H1 (cell line): Measurements from ENCODE around the gene RGMB. TPM values are rescaled to one million over a fixed set of nuclear protein-coding genes. Genes with fewer than 3 reads are reported as not detected.
A peak's percentile ranks its signal among the peaks of the same experiment; 100 is the strongest.

Experiments
- CTCF ChIA-PET: fragments of 300-600 bp; sonication (Branson Sonifier 250); formaldehyde crosslinking; loops from one replicate; lab custom pipeline; 2021; ENCODE audit not compliant: partially characterized antibody; lab: Charles Lee
- POLR2A ChIA-PET: fragments of 300-600 bp; sonication (Branson Sonifier 250); formaldehyde crosslinking; loops from one replicate; lab custom pipeline; 2021; ENCODE audit warnings: inconsistent platforms; ENCODE audit not compliant: partially characterized antibody; lab: Charles Lee
- DNase-seq, 2 experiments: peaks; one replicate each; pipeline versions ENCODE4 v3.0.0 to v3.0.0-alpha.2; 2010 to 2022; ENCODE audit warnings: low spot score in 2 of 2, low read depth in 1 of 2, mixed read lengths in 1 of 2
- FAIRE-seq: peaks from 2 replicates; lab custom pipeline; 2011; peaks lifted over from hg19 to GRCh38; lab: Jason Lieb, UNC
- H2AFZ ChIP-seq: 2 replicates; pipeline ENCODE4 v1.8.1; 2012; ENCODE audit warnings: low read length, inconsistent platforms
- H2AK5ac ChIP-seq: 2 replicates; pipeline ENCODE4 v1.6.1; 2013; ENCODE audit warnings: low read depth, low read length
- H2BK120ac ChIP-seq: replicated peaks from 2 replicates; pipeline ENCODE3; 2013; ENCODE audit warnings: low read depth, low read length, inconsistent platforms
- H2BK12ac ChIP-seq: 2 replicates; pipeline ENCODE4 v1.6.1; 2013; ENCODE audit warnings: low read depth, low read length
- H2BK15ac ChIP-seq: 2 replicates; pipeline ENCODE4 v1.6.1; 2013; ENCODE audit warnings: low read length
- H2BK20ac ChIP-seq: 2 replicates; pipeline ENCODE4 v1.6.1; 2013; ENCODE audit warnings: low read length
- H2BK5ac ChIP-seq: 2 replicates; pipeline ENCODE4 v1.6.1; 2013; ENCODE audit warnings: low read depth, low read length
- H3K14ac ChIP-seq: 2 replicates; pipeline ENCODE4 v1.6.1; 2013; ENCODE audit warnings: inconsistent platforms; ENCODE audit not compliant: insufficient read length
- H3K18ac ChIP-seq: 2 replicates; pipeline ENCODE4 v1.6.1; 2013; ENCODE audit warnings: low read length; ENCODE audit errors: extremely low read depth
- H3K23ac ChIP-seq: 2 replicates; pipeline ENCODE4 v1.6.1; 2013; ENCODE audit warnings: inconsistent platforms; ENCODE audit not compliant: insufficient read length
- H3K23me2 ChIP-seq: 2 replicates; pipeline ENCODE4 v1.6.1; 2013; ENCODE audit warnings: low read depth, low read length
- H3K27ac ChIP-seq: 2 replicates; pipeline ENCODE4 v1.6.1; 2011; ENCODE audit warnings: low read depth, low read length, inconsistent platforms
- H3K27me3 ChIP-seq, 4 experiments: replicated peaks in 1 of 4; 1 replicate in 1 of 4; 2 replicates in 3 of 4; pipeline versions ENCODE4 v1.6.1 to v1.8.1; 2011 to 2013; ENCODE audit warnings: low read length in 3 of 4, mild to moderate bottlenecking in 3 of 4, inconsistent platforms in 2 of 4, mixed read lengths in 2 of 4, moderate library complexity in 1 of 4; ENCODE audit not compliant: control insufficient read depth in 3 of 4, insufficient read depth in 3 of 4; ENCODE audit errors: extremely low read depth in 1 of 4
- H3K36me3 ChIP-seq, 4 experiments: 2 replicates each; pipeline versions ENCODE4 v1.6.1 to v1.8.1; 2011 to 2013; ENCODE audit warnings: mild to moderate bottlenecking in 4 of 4, low read length in 3 of 4, moderate library complexity in 2 of 4, control low read depth in 1 of 4, inconsistent platforms in 1 of 4; ENCODE audit not compliant: insufficient read depth in 4 of 4, control insufficient read depth in 2 of 4
- H3K4ac ChIP-seq: replicated peaks from 2 replicates; pipeline ENCODE3; 2013; ENCODE audit warnings: low read length, low read depth, mixed read lengths, inconsistent platforms; ENCODE audit not compliant: insufficient read length
- H3K4me1 ChIP-seq, 4 experiments: replicated peaks in 1 of 4; 1 replicate in 1 of 4; 2 replicates in 3 of 4; pipeline versions ENCODE4 v1.6.1 to v1.8.1; 2011 to 2013; ENCODE audit warnings: low read length in 3 of 4, inconsistent platforms in 2 of 4, mixed read lengths in 1 of 4; ENCODE audit not compliant: insufficient read depth in 4 of 4, control insufficient read depth in 3 of 4
- H3K4me2 ChIP-seq, 2 experiments: 2 replicates each; pipeline versions ENCODE4 v1.6.1 to v1.8.1; 2011 to 2013; ENCODE audit warnings: low read depth in 2 of 2, low read length in 2 of 2, control low read depth in 1 of 2, inconsistent platforms in 1 of 2, mild to moderate bottlenecking in 1 of 2; ENCODE audit not compliant: insufficient read depth in 1 of 2
- H3K4me3 ChIP-seq, 4 experiments: fragments of 200-600, 300-600 bp in 1 of 4; sonication (generic), shearing (Covaris generic), sonication (Bioruptor Twin) in 1 of 4; 2 replicates each; pipeline versions ENCODE4 v1.5.1 to v1.8.1; 2011 to 2016; ENCODE audit warnings: low read length in 4 of 4, low read depth in 3 of 4, control low read depth in 2 of 4, inconsistent platforms in 2 of 4, mild to moderate bottlenecking in 2 of 4, mixed read lengths in 1 of 4, moderate library complexity in 1 of 4; ENCODE audit not compliant: insufficient read depth in 2 of 4; ENCODE audit errors: extremely low read depth in 1 of 4
- H3K56ac ChIP-seq: replicated peaks from 2 replicates; pipeline ENCODE3; 2013; ENCODE audit warnings: low read depth, mild to moderate bottlenecking, mixed read lengths, low read length, inconsistent platforms; ENCODE audit not compliant: insufficient read length
- H3K79me1 ChIP-seq: 2 replicates; pipeline ENCODE4 v1.6.1; 2013; ENCODE audit warnings: low read depth, low read length, control low read depth
- H3K79me2 ChIP-seq, 2 experiments: 2 replicates each; pipeline versions ENCODE4 v1.6.1 to v1.8.1; 2012 to 2013; ENCODE audit warnings: low read length in 2 of 2, mild to moderate bottlenecking in 2 of 2, inconsistent platforms in 1 of 2; ENCODE audit not compliant: insufficient read depth in 2 of 2, control insufficient read depth in 1 of 2
- H3K9ac ChIP-seq, 4 experiments: replicated peaks in 1 of 4; 1 replicate in 1 of 4; 2 replicates in 3 of 4; pipeline versions ENCODE4 v1.6.1 to v1.8.1; 2011 to 2013; ENCODE audit warnings: low read depth in 3 of 4, low read length in 3 of 4, control low read depth in 2 of 4, mild to moderate bottlenecking in 2 of 4, moderate library complexity in 2 of 4, inconsistent platforms in 1 of 4; ENCODE audit errors: extremely low read depth in 1 of 4
- H3K9me3 ChIP-seq, 2 experiments: 2 replicates each; pipeline versions ENCODE4 v1.6.1 to v1.8.1; 2012 to 2013; ENCODE audit warnings: mild to moderate bottlenecking in 2 of 2, moderate library complexity in 2 of 2, control low read depth in 1 of 2, inconsistent platforms in 1 of 2, low read depth in 1 of 2, low read length in 1 of 2, mixed read lengths in 1 of 2; ENCODE audit not compliant: insufficient read depth in 2 of 2
- H4K20me1 ChIP-seq, 2 experiments: replicated peaks in 1 of 2; 2 replicates each; pipeline versions ENCODE3 to v1.8.1; 2011 to 2013; ENCODE audit warnings: inconsistent platforms in 2 of 2, low read length in 2 of 2, mild to moderate bottlenecking in 1 of 2; ENCODE audit not compliant: insufficient read depth in 2 of 2, control insufficient read depth in 1 of 2
- H4K5ac ChIP-seq: 2 replicates; pipeline ENCODE4 v1.6.1; 2013; ENCODE audit warnings: low read length, low read depth, mixed read lengths, inconsistent platforms; ENCODE audit not compliant: insufficient read length
- H4K8ac ChIP-seq: 2 replicates; pipeline ENCODE4 v1.8.0; 2013; ENCODE audit warnings: mild to moderate bottlenecking, moderate library complexity, low read length, inconsistent platforms; ENCODE audit not compliant: insufficient read depth; ENCODE audit errors: extremely low read depth
- H4K91ac ChIP-seq: replicated peaks from 2 replicates; pipeline ENCODE3; 2013; ENCODE audit warnings: low read length, mixed read lengths, inconsistent platforms; ENCODE audit not compliant: insufficient read length
- POU5F1 ChIP-seq: IDR thresholded peaks from 2 replicates; pipeline ENCODE4 v1.6.1; 2011; ENCODE audit warnings: low read depth, mild to moderate bottlenecking, low read length, moderate library complexity
- RAD21 ChIP-seq, 2 experiments: IDR thresholded peaks in 1 of 2; conservative IDR thresholded peaks in 1 of 2; 2 replicates each; pipeline ENCODE4 v1.6.1; 2011; ENCODE audit warnings: low read depth in 2 of 2, low read length in 2 of 2, improper control_type of control experiment in 1 of 2, inconsistent platforms in 1 of 2, mild to moderate bottlenecking in 1 of 2, moderate library complexity in 1 of 2
- SUZ12 ChIP-seq: fragments of 200-600 bp; sonication (generic); IDR thresholded peaks from 2 replicates; pipeline ENCODE4 v1.6.1; 2012; ENCODE audit warnings: mild to moderate bottlenecking, inconsistent platforms, low read length, moderate library complexity, mixed read lengths
- TAF1 ChIP-seq: IDR thresholded peaks from 2 replicates; pipeline ENCODE4 v1.6.1; 2011; ENCODE audit warnings: mild to moderate bottlenecking, low read depth, low read length
- TCF12 ChIP-seq: IDR thresholded peaks from 2 replicates; pipeline ENCODE4 v1.6.1; 2011; ENCODE audit warnings: low read depth, mild to moderate bottlenecking, low read length
- WGBS, 2 experiments: shearing (Covaris generic) in 1 of 2; methylation state at CpG; one replicate each; pipeline versions ENCODE4 v1.1.6 to v1.1.7; 2013 to 2015; ENCODE audit warnings: low lambda C conversion rate in 2 of 2, mixed read lengths in 2 of 2, inconsistent platforms in 1 of 2, low coverage in 1 of 2, missing lambda C conversion rate in 1 of 2; ENCODE audit not compliant: insufficient replicate concordance in 2 of 2, insufficient coverage in 1 of 2, insufficient read length in 1 of 2; ENCODE audit errors: extremely low coverage in 1 of 2, missing lambda C conversion rate in 1 of 2; 5-methylcytosine and 5-hydroxymethylcytosine counted together
- polyA plus RNA-seq, 7 experiments: library from polyadenylated mRNA; depleted of rRNA in 3 of 7; stranded (reverse) in 5 of 7; unstranded in 2 of 7; fragments of >200 nt in 5 of 7; fragments of 200-250 nt in 2 of 7; gene quantifications; 1 replicate in 5 of 7; 2 replicates in 1 of 7; 4 replicates in 1 of 7; pipeline versions ENCODE4 v1.2.1 to v1.2.3, GENCODE V29; 2011 to 2013; ENCODE audit warnings: missing spikeins in 2 of 7, mixed read lengths in 2 of 7
- total RNA-seq: library from RNA; stranded (reverse); fragmentation: NEBNext Ultra II Directional; extraction: Animal tissue kit (Norgen Biotek cat#: 25700); gene quantifications from 2 replicates; pipeline ENCODE4 v1.2.1, GENCODE V29; 2021
- TF ChIP-seq, protein P1 (sequence below), 3 experiments: IDR thresholded peaks; 1 replicate in 2 of 3; 2 replicates in 1 of 3; pipeline versions ENCODE4 v1.5.1 to v1.6.1; 2011; ENCODE audit warnings: low read length in 3 of 3, mild to moderate bottlenecking in 3 of 3, inconsistent platforms in 2 of 3, low read depth in 1 of 3, moderate library complexity in 1 of 3; ENCODE audit not compliant: insufficient read depth in 1 of 3; ENCODE audit errors: control extremely low read depth in 1 of 3

RGMB gene
- total and polyA plus RNA-seq, 2 of the 8 experiments (the other 6 are each of a cell fraction or from before 2014, with no cell fraction given), result 11.7 to 27.0 TPM

DNA sequence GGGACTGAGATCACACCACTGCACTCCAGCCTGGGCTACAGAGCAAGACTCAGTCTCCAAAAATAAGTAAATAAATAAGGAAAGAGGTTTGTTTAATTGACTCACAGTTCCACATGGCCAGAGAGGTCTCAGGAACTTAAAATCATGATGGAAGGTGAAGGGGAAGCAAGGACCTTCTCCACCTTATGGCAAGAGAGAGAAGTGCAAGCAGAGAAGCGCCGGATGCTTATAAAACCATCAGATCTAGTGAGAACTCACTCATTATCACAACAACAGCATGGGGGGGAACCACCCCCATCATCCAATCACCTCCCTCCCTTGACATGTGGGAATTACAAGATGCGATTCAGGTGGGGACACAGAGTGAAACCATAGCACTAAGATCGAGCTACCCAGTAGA, 22.8 kb upstream of the RGMB start:
- no peak overlapping the region for H3K4me3 ChIP-seq
- no peaks in the 10 kb centered on the region for H3K27me3 ChIP-seq
- WGBS, 2 experiments, result 67% methylated on average over 4 of the region's 4 CpGs; no CpG with 5 or more reads in 1 of the 2 experiments
- no peak overlapping the region for H3K14ac ChIP-seq
- no peak overlapping the region for H3K4ac ChIP-seq
- H3K56ac ChIP-seq, result no peak overlapping the region
- no peak overlapping the region for H3K9ac ChIP-seq
- H2BK12ac ChIP-seq, result no peak overlapping the region
- peak overlapping the region; percentile 86 for H2BK120ac ChIP-seq
- no peak overlapping the region for H4K5ac ChIP-seq
- H3K18ac ChIP-seq, result peak overlapping the region; percentile 72; the same call in 1 of the 2 replicates
- H4K91ac ChIP-seq, result no peak overlapping the region
- H2AFZ ChIP-seq, result 0 out of 2 replicates have a peak overlapping the region, but pooled peaks have one; percentile 15
- H3K23ac ChIP-seq, result no peak overlapping the region
- no peak overlapping the region for H2BK5ac ChIP-seq
- H2BK15ac ChIP-seq, result no peak overlapping the region
- no peaks in the 10 kb centered on the region; a peak in 1 of 4 replicates for H3K79me2 ChIP-seq
- no peaks in the 10 kb centered on the region for H3K79me1 ChIP-seq
- no peak overlapping the region for H3K4me2 ChIP-seq
- TF ChIP-seq, protein P1, sequence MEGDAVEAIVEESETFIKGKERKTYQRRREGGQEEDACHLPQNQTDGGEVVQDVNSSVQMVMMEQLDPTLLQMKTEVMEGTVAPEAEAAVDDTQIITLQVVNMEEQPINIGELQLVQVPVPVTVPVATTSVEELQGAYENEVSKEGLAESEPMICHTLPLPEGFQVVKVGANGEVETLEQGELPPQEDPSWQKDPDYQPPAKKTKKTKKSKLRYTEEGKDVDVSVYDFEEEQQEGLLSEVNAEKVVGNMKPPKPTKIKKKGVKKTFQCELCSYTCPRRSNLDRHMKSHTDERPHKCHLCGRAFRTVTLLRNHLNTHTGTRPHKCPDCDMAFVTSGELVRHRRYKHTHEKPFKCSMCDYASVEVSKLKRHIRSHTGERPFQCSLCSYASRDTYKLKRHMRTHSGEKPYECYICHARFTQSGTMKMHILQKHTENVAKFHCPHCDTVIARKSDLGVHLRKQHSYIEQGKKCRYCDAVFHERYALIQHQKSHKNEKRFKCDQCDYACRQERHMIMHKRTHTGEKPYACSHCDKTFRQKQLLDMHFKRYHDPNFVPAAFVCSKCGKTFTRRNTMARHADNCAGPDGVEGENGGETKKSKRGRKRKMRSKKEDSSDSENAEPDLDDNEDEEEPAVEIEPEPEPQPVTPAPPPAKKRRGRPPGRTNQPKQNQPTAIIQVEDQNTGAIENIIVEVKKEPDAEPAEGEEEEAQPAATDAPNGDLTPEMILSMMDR (IDR thresholded peaks at IDR 0.05; ENCODE audit: control extremely low read depth in 1 of 3, insufficient read depth in 1 of 3, low read depth in 1 of 3, low read length in 3 of 3), result peak in 2 of 3 experiments; percentile 35 to 57; a peak in 2 of 4 replicates
- TF ChIP-seq TAF1 (no peak), TCF12 (no peak), SUZ12 (no peak), POU5F1 (no peak), RAD21 (IDR thresholded peaks at IDR 0.05 in 1 of 2, conservative IDR thresholded peaks at IDR 0.05 in 1 of 2; ENCODE audit: low read depth in 2 of 2, low read length in 2 of 2) (peak; percentile 56 to 64)
- no peak overlapping the region for H2AK5ac ChIP-seq
- ChIA-PET CTCF (interaction anchor here (0.6 to 10.1 kb wide), 11 partner anchors 10 to 1431 kb away, joined by 3 to 94 read pairs (median 3); no protein-coding TSS in a partner anchor), POLR2A (interaction anchor here (0.6 to 4.4 kb wide), 2 partner anchors 18 to 37 kb away, joined by 3 to 21 read pairs; no protein-coding TSS in a partner anchor)
- FAIRE-seq, result peak; percentile 92
- H4K20me1 ChIP-seq, result no peaks in the 10 kb centered on the region
- no peaks in the 10 kb centered on the region for H3K23me2 ChIP-seq
- DNase-seq, result peak in 1 of 2 experiments; percentile 61
- peaks cover 0 to 13% (median 6%) of the 10 kb centered on the region in 4 experiments; a peak in 2 of 7 replicates for H3K4me1 ChIP-seq
- H3K36me3 ChIP-seq, result no peaks in the 10 kb centered on the region
- H3K27ac ChIP-seq, result no peak overlapping the region
- no peaks in the 10 kb centered on the region for H3K9me3 ChIP-seq
- no peak overlapping the region for H4K8ac ChIP-seq
- H2BK20ac ChIP-seq, result no peak overlapping the region
